ENCODE measurements around the gene SSRP1. TPM values are rescaled to one million over a fixed set of nuclear protein-coding genes. Genes with fewer than 3 reads are reported as not detected.

The SSRP1 gene
- total and polyA plus RNA-seq, 9 of the 15 experiments (the other 6 are each of a cell fraction or from before 2014, with no cell fraction given): 91.1 to 416 (median 245) TPM

GRCh38 chr11:57375490-57375889 is 39.8 kb upstream of the SSRP1 start:
- Histone ChIP-seq H3K9me1 (ENCODE audit: control insufficient read depth, insufficient read depth, low read length) (no peaks in the 10 kb centered on the region), H3K9ac (ENCODE audit: insufficient read depth in 1 of 2, low read depth in 2 of 2, low read length in 2 of 2) (no peak overlapping the region), H3K79me2 (ENCODE audit: control insufficient read depth, insufficient read depth, low read length) (no peaks in the 10 kb centered on the region), H3K27ac (ENCODE audit: extremely low read depth, low read depth, low read length) (no peak overlapping the region), H3K4me1 (replicated peaks in 1 of 2; ENCODE audit: control insufficient read depth in 2 of 2, insufficient read depth in 2 of 2, low read length in 2 of 2) (peaks cover 5 to 6% of the 10 kb centered on the region in 2 experiments; a peak in 2 of 5 replicates), H3K4me2 (ENCODE audit: insufficient read depth, low read length) (no peak overlapping the region), H3K36me3 (ENCODE audit: control insufficient read depth, insufficient read depth, low read length) (no peaks in the 10 kb centered on the region), H3K9me3 (replicated peaks; ENCODE audit: control insufficient read depth, insufficient read depth, low read depth, low read length) (no peaks in the 10 kb centered on the region), H3K4me3 (no peak overlapping the region), H3K27me3 (ENCODE audit: control insufficient read depth in 2 of 2, insufficient read depth in 2 of 2, low read length in 2 of 2) (peaks cover 6 to 7% of the 10 kb centered on the region in 2 experiments; a peak in 1 of 5 replicates), H2AFZ (ENCODE audit: low read depth, low read length) (no peak overlapping the region), H4K20me1 (replicated peaks; ENCODE audit: control insufficient read depth, insufficient read depth, low read length) (no peaks in the 10 kb centered on the region)
- in situ Hi-C loops (cut with MboI): no loop called here
- ChIA-PET POLR2A (no interaction called here), CTCF (ENCODE audit: low intra/inter-chr PET ratio) (no interaction called here)
- TF ChIP-seq MAX (CRISPR knock-in tag; IDR thresholded peaks at IDR 0.05) (no peak), POLR2G (IDR thresholded peaks at IDR 0.05; ENCODE audit: low read depth, low read length) (no peak)
- no peak for DNase-seq (ENCODE audit: extremely low read depth in 1 of 4, low spot score in 3 of 4)
- no peak for FAIRE-seq
- no TSS peak for BruUV-seq (replicated peaks)
- intact Hi-C loops (cut with micrococcal nuclease): no loop called here
- no peak for ATAC-seq
- 41% methylated on average over 2 of the region's 2 CpGs for WGBS (ENCODE audit: insufficient coverage, low coverage, missing lambda C conversion rate)

- no TSS peak for BruUV-seq (replicated peaks)
- Histone ChIP-seq H4K20me1 (replicated peaks; ENCODE audit: control insufficient read depth, insufficient read depth, low read length) (no peaks in the 10 kb centered on the region), H3K27ac (ENCODE audit: extremely low read depth, low read depth, low read length) (no peak overlapping the region), H3K9me3 (replicated peaks; ENCODE audit: control insufficient read depth, insufficient read depth, low read depth, low read length) (no peaks in the 10 kb centered on the region), H3K9me1 (ENCODE audit: control insufficient read depth, insufficient read depth, low read length) (no peaks in the 10 kb centered on the region), H3K4me2 (ENCODE audit: insufficient read depth, low read length) (no peak overlapping the region), H3K36me3 (ENCODE audit: control insufficient read depth, insufficient read depth, low read length) (no peaks in the 10 kb centered on the region), H3K27me3 (ENCODE audit: control insufficient read depth in 2 of 2, insufficient read depth in 2 of 2, low read length in 2 of 2) (peaks cover 6 to 7% of the 10 kb centered on the region in 2 experiments; a peak in 1 of 5 replicates), H2AFZ (ENCODE audit: low read depth, low read length) (no peak overlapping the region), H3K79me2 (ENCODE audit: control insufficient read depth, insufficient read depth, low read length) (no peaks in the 10 kb centered on the region), H3K4me3 (no peak overlapping the region), H3K9ac (ENCODE audit: insufficient read depth in 1 of 2, low read depth in 2 of 2, low read length in 2 of 2) (no peak overlapping the region), H3K4me1 (replicated peaks in 1 of 2; ENCODE audit: control insufficient read depth in 2 of 2, insufficient read depth in 2 of 2, low read length in 2 of 2) (peaks cover 5 to 6% of the 10 kb centered on the region in 2 experiments; a peak in 3 of 5 replicates)
- intact Hi-C loops (cut with micrococcal nuclease): no loop called here
- ChIA-PET CTCF (ENCODE audit: low intra/inter-chr PET ratio) (no interaction called here), POLR2A (no interaction called here)
- FAIRE-seq (no peak), DNase-seq (ENCODE audit: extremely low read depth in 1 of 4, low spot score in 3 of 4) (no peak), ATAC-seq (no peak)
- in situ Hi-C loops (cut with MboI): no loop called here
- 71% methylated on average over 3 of the region's 3 CpGs for WGBS (ENCODE audit: insufficient coverage, low coverage, missing lambda C conversion rate)
- TF ChIP-seq MYC (IDR thresholded peaks at IDR 0.05; ENCODE audit: low read depth, low read length): no peak
- TF ChIP-seq MYC (CRISPR knock-in tag; IDR thresholded peaks at IDR 0.05; ENCODE audit: borderline replicate concordance, low read depth): no peak
- TF ChIP-seq PRPF4 (IDR thresholded peaks at IDR 0.05; ENCODE audit: insufficient read depth, low read depth, low read length, poor library complexity, severe bottlenecking): no peak
- TF ChIP-seq CHD4 (IDR thresholded peaks at IDR 0.05; ENCODE audit: insufficient read depth, insufficient replicate concordance, low read depth, low read length, poor library complexity, severe bottlenecking): no peak
- no peak for TF ChIP-seq BACH1 (tag; IDR thresholded peaks at IDR 0.05)
- TF ChIP-seq CXXC5 (CRISPR knock-in tag; IDR thresholded peaks at IDR 0.05): no peak
- TF ChIP-seq YY1 (IDR thresholded peaks at IDR 0.05; ENCODE audit: borderline replicate concordance in 1 of 3, control insufficient read depth in 1 of 3, extremely low read depth in 1 of 3, insufficient read depth in 3 of 3, insufficient read length in 1 of 3, insufficient replicate concordance in 2 of 3, low read depth in 1 of 3, low read length in 2 of 3): no peak
- TF ChIP-seq ZNF780A (CRISPR knock-in tag; IDR thresholded peaks at IDR 0.05): no peak
- no peak for TF ChIP-seq CREB3L1 (IDR thresholded peaks at IDR 0.05; ENCODE audit: borderline replicate concordance, low read depth)
- no peak for TF ChIP-seq ZNF239 (CRISPR knock-in tag; IDR thresholded peaks at IDR 0.05)
- no peak for TF ChIP-seq PKNOX1 (IDR thresholded peaks at IDR 0.05)
Observed at GRCh38 chr11:57374966-57375365, 39.3 kb upstream of the SSRP1 start.

Data from K562 (cell line).